ENCODE measurements around the gene ZNF354B. TPM values are rescaled to one million over a fixed set of nuclear protein-coding genes. Genes with fewer than 3 reads are reported as not detected.
"Not testable (repeated sequence)": the region's sequence is repeated elsewhere in the genome, so short reads cannot be mapped to it uniquely, and the experiment has no call there.

Gene ZNF354B
- total RNA-seq, 1 donor = 12.3 TPM

DNA sequence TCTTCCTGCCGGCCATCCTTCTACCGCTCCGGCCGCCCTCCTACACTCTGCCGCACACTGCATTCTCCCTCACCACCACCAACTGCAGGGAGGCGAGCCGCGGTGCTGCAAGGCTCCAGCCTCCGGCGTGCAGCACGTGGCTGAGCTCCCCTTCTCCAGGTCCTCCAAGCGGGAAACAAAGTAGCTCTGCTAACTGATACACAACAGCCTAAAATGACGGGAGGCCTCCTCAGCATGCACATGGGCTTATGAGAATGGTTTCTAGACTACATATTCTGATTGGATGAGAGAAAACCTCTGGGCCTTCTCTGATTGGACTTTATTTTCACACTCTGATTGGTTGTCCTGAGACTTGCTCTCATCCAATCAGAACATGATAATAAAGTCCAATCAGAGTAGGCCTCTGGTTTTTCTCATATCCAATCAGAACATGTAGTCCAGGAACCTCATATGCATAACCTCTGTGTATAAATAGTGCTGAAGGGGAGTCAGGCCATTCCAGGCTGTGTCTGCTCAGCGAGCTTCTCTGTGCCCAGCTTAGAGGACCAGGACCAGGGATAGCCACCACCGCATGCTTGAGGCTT lies 27.0 kb upstream of the ZNF354B start:
- no peak overlapping the region for H2AFZ ChIP-seq (ENCODE audit: low read length)
- no peak overlapping the region for H3K4me2 ChIP-seq (ENCODE audit: insufficient read depth, low read length)
- no peaks in the 10 kb centered on the region for H4K20me1 ChIP-seq (ENCODE audit: insufficient read depth, low read length)
- no peaks in the 10 kb centered on the region for H3K4me1 ChIP-seq (ENCODE audit: insufficient read depth, low read length)
- no peaks in the 10 kb centered on the region for H3K27me3 ChIP-seq (ENCODE audit: insufficient read depth, low read length)
- no peak overlapping the region for H3K27ac ChIP-seq (ENCODE audit: low read depth, low read length)
- H3K9me3 ChIP-seq (ENCODE audit: low read depth, low read length) = no peaks in the 10 kb centered on the region
- no peaks in the 10 kb centered on the region for H3K36me3 ChIP-seq (ENCODE audit: insufficient read depth, low read length)
- TF ChIP-seq, protein P1, sequence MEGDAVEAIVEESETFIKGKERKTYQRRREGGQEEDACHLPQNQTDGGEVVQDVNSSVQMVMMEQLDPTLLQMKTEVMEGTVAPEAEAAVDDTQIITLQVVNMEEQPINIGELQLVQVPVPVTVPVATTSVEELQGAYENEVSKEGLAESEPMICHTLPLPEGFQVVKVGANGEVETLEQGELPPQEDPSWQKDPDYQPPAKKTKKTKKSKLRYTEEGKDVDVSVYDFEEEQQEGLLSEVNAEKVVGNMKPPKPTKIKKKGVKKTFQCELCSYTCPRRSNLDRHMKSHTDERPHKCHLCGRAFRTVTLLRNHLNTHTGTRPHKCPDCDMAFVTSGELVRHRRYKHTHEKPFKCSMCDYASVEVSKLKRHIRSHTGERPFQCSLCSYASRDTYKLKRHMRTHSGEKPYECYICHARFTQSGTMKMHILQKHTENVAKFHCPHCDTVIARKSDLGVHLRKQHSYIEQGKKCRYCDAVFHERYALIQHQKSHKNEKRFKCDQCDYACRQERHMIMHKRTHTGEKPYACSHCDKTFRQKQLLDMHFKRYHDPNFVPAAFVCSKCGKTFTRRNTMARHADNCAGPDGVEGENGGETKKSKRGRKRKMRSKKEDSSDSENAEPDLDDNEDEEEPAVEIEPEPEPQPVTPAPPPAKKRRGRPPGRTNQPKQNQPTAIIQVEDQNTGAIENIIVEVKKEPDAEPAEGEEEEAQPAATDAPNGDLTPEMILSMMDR (IDR thresholded peaks at IDR 0.05; ENCODE audit: extremely low read depth, low read depth, low read length) = no peak
- no peak for DNase-seq (ENCODE audit: insufficient read length, low spot score, missing footprints)
- H3K79me2 ChIP-seq (ENCODE audit: insufficient read depth, low read length) = no peaks in the 10 kb centered on the region
- H3K4me3 ChIP-seq (ENCODE audit: insufficient read depth, low read length) = no peak overlapping the region

DNA sequence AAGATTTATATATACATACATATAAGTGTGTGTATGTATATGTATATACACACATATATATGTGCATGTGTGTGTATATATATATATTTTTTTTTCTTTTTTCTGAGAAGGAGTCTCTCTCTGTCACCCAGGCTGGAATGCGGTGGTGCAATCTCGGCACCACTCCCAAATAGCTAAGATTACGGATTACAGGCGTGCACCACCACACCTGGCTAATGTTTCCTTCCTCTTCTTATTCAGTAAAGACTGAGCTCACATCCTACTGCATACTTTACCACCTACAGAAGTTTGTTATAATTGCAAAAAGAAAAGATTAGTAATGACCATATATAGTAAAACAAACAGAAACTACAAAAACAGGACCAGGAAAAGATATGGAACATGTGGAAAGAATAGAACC lies 23.1 kb upstream of the ZNF354B start:
- TF ChIP-seq, protein P1 (IDR thresholded peaks at IDR 0.05; ENCODE audit: extremely low read depth, low read depth, low read length) = no peak
- no peak for DNase-seq (ENCODE audit: insufficient read length, low spot score, missing footprints)
- no peaks in the 10 kb centered on the region for H3K27me3 ChIP-seq (ENCODE audit: insufficient read depth, low read length)
- H3K4me1 ChIP-seq (ENCODE audit: insufficient read depth, low read length) = no peaks in the 10 kb centered on the region
- no peak overlapping the region for H3K27ac ChIP-seq (ENCODE audit: low read depth, low read length)
- no peak overlapping the region for H3K4me2 ChIP-seq (ENCODE audit: insufficient read depth, low read length)
- no peak overlapping the region for H2AFZ ChIP-seq (ENCODE audit: low read length)
- H3K4me3 ChIP-seq (ENCODE audit: insufficient read depth, low read length) = no peak overlapping the region
- H3K9me3 ChIP-seq (ENCODE audit: low read depth, low read length) = no peaks in the 10 kb centered on the region
- no peaks in the 10 kb centered on the region for H3K36me3 ChIP-seq (ENCODE audit: insufficient read depth, low read length)
- no peaks in the 10 kb centered on the region for H3K79me2 ChIP-seq (ENCODE audit: insufficient read depth, low read length)
- H4K20me1 ChIP-seq (ENCODE audit: insufficient read depth, low read length) = no peaks in the 10 kb centered on the region

DNA sequence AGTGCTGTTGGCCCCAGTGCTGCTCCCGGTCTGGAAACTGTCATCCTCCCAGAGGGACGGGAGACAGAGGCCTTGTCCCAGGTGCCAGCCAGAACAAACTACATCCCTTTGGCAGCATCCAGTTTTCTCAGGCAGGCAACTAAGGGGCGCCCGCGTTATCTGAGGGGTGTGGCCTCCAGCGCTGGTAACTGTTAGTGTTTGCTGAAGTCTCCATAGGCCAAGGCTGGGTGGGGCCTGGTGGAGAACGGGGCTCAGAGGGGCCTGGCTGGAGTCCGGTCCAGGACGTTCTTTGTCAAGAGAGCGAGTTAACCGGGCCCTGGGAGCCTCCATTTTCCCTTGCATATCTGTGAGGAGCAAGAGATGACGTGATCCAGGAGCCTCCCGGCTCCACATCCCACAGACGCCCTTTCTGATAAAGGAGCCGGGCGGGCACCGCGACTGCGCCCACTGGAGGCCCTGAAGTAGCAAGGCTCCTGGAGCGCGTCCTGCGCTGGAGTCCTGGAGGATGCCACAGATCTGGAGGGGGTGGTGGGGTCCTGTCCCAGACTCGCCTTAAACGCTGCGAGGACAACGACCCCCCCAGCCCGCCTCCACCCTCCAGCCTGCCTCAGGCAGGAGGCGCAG lies 20.9 kb upstream of the ZNF354B start:
- H3K4me1 ChIP-seq (ENCODE audit: insufficient read depth, low read length); DNase-seq (ENCODE audit: insufficient read length, low spot score, missing footprints); H3K4me3 ChIP-seq (ENCODE audit: insufficient read depth, low read length); H3K79me2 ChIP-seq (ENCODE audit: insufficient read depth, low read length); H3K9me3 ChIP-seq (ENCODE audit: low read depth, low read length); H3K36me3 ChIP-seq (ENCODE audit: insufficient read depth, low read length); H3K4me2 ChIP-seq (ENCODE audit: insufficient read depth, low read length); H2AFZ ChIP-seq (ENCODE audit: low read length); H4K20me1 ChIP-seq (ENCODE audit: insufficient read depth, low read length); H3K27ac ChIP-seq (ENCODE audit: low read depth, low read length); H3K27me3 ChIP-seq (ENCODE audit: insufficient read depth, low read length): not testable (repeated sequence)

DNA sequence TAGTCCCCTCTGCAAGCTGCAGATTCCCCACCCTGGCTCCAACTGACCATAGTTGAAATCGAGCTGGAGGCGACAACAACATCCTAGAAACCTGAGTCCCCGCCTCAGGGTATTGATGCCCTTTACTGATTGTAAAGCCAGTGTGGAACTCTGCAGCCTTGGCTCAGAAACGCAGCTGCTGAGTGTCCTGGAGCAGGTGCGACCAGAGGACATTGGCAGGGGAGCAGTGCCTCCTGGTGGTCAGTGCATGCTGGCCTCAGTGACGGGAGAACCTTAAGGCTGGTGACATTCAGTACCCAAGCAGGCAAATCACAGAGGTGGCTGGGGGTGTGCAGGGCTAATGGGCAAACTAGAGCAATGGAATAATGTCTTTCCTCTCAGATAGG lies 20.4 kb upstream of the ZNF354B start:
- Histone ChIP-seq H3K79me2 (ENCODE audit: insufficient read depth, low read length) (no peaks in the 10 kb centered on the region), H3K27me3 (ENCODE audit: insufficient read depth, low read length) (no peaks in the 10 kb centered on the region), H3K27ac (ENCODE audit: low read depth, low read length) (no peak overlapping the region), H2AFZ (ENCODE audit: low read length) (no peak overlapping the region), H3K36me3 (ENCODE audit: insufficient read depth, low read length) (no peaks in the 10 kb centered on the region), H3K4me2 (ENCODE audit: insufficient read depth, low read length) (no peak overlapping the region), H3K9me3 (ENCODE audit: low read depth, low read length) (no peaks in the 10 kb centered on the region), H3K4me1 (ENCODE audit: insufficient read depth, low read length) (no peaks in the 10 kb centered on the region), H3K4me3 (ENCODE audit: insufficient read depth, low read length) (no peak overlapping the region), H4K20me1 (ENCODE audit: insufficient read depth, low read length) (no peaks in the 10 kb centered on the region)
- TF ChIP-seq, protein P1 (IDR thresholded peaks at IDR 0.05; ENCODE audit: extremely low read depth, low read depth, low read length) = peak; percentile 50
- peak; percentile 72 for DNase-seq (ENCODE audit: insufficient read length, low spot score, missing footprints)

DNA sequence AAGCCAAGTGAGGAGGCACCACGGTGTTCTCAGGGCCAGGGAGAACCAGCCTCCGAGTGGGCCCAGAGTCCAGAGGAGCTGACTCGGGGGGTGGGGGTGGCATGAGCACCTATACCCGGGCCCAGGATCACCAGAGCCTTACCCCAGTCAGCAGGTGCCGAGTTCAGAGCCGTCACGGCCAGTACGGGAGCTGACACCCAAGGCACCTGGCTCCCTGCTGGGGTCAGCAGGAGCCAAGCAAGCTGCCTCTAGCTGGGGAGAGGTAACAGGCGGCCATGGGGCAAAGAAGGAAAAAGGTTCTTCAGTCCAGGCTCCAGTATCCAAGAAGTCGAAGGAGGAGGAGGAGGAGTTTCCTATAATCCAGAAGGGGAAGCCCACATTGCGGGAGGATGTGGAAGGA lies 19.4 kb upstream of the ZNF354B start:
- H3K27me3 ChIP-seq (ENCODE audit: insufficient read depth, low read length); H3K79me2 ChIP-seq (ENCODE audit: insufficient read depth, low read length); DNase-seq (ENCODE audit: insufficient read length, low spot score, missing footprints); H4K20me1 ChIP-seq (ENCODE audit: insufficient read depth, low read length); H3K36me3 ChIP-seq (ENCODE audit: insufficient read depth, low read length); H3K4me2 ChIP-seq (ENCODE audit: insufficient read depth, low read length); H3K9me3 ChIP-seq (ENCODE audit: low read depth, low read length); H2AFZ ChIP-seq (ENCODE audit: low read length); H3K27ac ChIP-seq (ENCODE audit: low read depth, low read length); H3K4me3 ChIP-seq (ENCODE audit: insufficient read depth, low read length); H3K4me1 ChIP-seq (ENCODE audit: insufficient read depth, low read length): not testable (repeated sequence)
